IPS-15b (cell line): ENCODE measurements around the gene ROCK2.
"Not testable (repeated sequence)": the region's sequence is repeated elsewhere in the genome, so short reads cannot be mapped to it uniquely, and the experiment has no call there.

ENCODE experiments used
- H3K27me3 ChIP-seq: one replicate; pipeline ENCODE4 v1.6.1; 2013; ENCODE audit warnings: low read length; ENCODE audit not compliant: control insufficient read depth, insufficient read depth
- H3K36me3 ChIP-seq: one replicate; pipeline ENCODE4 v1.6.1; 2013; ENCODE audit warnings: low read length; ENCODE audit not compliant: control insufficient read depth, insufficient read depth
- H3K4me1 ChIP-seq: one replicate; pipeline ENCODE4 v1.6.1; 2013; ENCODE audit warnings: mild to moderate bottlenecking, low read length; ENCODE audit not compliant: control insufficient read depth, insufficient read depth
- H3K4me3 ChIP-seq: one replicate; pipeline ENCODE4 v1.5.1; 2013; ENCODE audit warnings: low read depth, low read length
- H3K9ac ChIP-seq: one replicate; pipeline ENCODE4 v1.6.1; 2013; ENCODE audit warnings: low read depth, mild to moderate bottlenecking, low read length
- H3K9me3 ChIP-seq: one replicate; pipeline ENCODE4 v1.6.1; 2013; ENCODE audit warnings: mild to moderate bottlenecking, low read length; ENCODE audit not compliant: control insufficient read depth, insufficient read depth

ROCK2 gene

GRCh38 chr2:11256166-11256565, 88.3 kb downstream of the ROCK2 start:
- Histone ChIP-seq H3K9ac (no peak overlapping the region), H3K36me3 (no peaks in the 10 kb centered on the region), H3K27me3 (no peaks in the 10 kb centered on the region)

GRCh38 chr2:11254100-11254536, 90.3 kb downstream of the ROCK2 start:
- H3K36me3 ChIP-seq, result no peaks in the 10 kb centered on the region
- no peaks in the 10 kb centered on the region for H3K9me3 ChIP-seq
- H3K4me3 ChIP-seq, result no peak overlapping the region
- H3K9ac ChIP-seq, result no peak overlapping the region
- no peaks in the 10 kb centered on the region for H3K27me3 ChIP-seq
- no peaks in the 10 kb centered on the region for H3K4me1 ChIP-seq

More at GRCh38 chr2:11256166-11256565, 88.3 kb downstream of the ROCK2 start:
- Histone ChIP-seq H3K4me3 (no peak overlapping the region), H3K9me3 (no peaks in the 10 kb centered on the region), H3K4me1 (no peaks in the 10 kb centered on the region)

- H3K9ac ChIP-seq, H3K27me3 ChIP-seq, H3K4me1 ChIP-seq, H3K36me3 ChIP-seq, H3K9me3 ChIP-seq, H3K4me3 ChIP-seq: not testable (repeated sequence)
Observed at GRCh38 chr2:11252458-11252857, 92.0 kb downstream of the ROCK2 start.

GRCh38 chr2:11250400-11251196, 93.8 kb downstream of the ROCK2 start:
- H3K4me1 ChIP-seq, result no peaks in the 10 kb centered on the region
- H3K36me3 ChIP-seq, result no peaks in the 10 kb centered on the region
- H3K9ac ChIP-seq, result no peak overlapping the region
- no peaks in the 10 kb centered on the region for H3K9me3 ChIP-seq
- no peaks in the 10 kb centered on the region for H3K27me3 ChIP-seq
- no peak overlapping the region for H3K4me3 ChIP-seq

- Histone ChIP-seq H3K4me1 (no peaks in the 10 kb centered on the region), H3K4me3 (no peak overlapping the region), H3K27me3 (no peaks in the 10 kb centered on the region), H3K9me3 (no peaks in the 10 kb centered on the region), H3K9ac (no peak overlapping the region), H3K36me3 (no peaks in the 10 kb centered on the region)
Observed at GRCh38 chr2:11245322-11245721, 99.1 kb downstream of the ROCK2 start.

- Histone ChIP-seq H3K9ac (no peak overlapping the region), H3K27me3 (no peaks in the 10 kb centered on the region), H3K4me1 (no peaks in the 10 kb centered on the region), H3K4me3 (no peak overlapping the region), H3K36me3 (no peaks in the 10 kb centered on the region), H3K9me3 (no peaks in the 10 kb centered on the region)
Observed at GRCh38 chr2:11244091-11244826, 100.2 kb downstream of the ROCK2 start.

GRCh38 chr2:11243512-11243911, 100.9 kb downstream of the ROCK2 start:
- H3K4me1 ChIP-seq, result no peaks in the 10 kb centered on the region
- no peaks in the 10 kb centered on the region for H3K9me3 ChIP-seq
- no peak overlapping the region for H3K4me3 ChIP-seq
- no peaks in the 10 kb centered on the region for H3K27me3 ChIP-seq
- no peak overlapping the region for H3K9ac ChIP-seq
- H3K36me3 ChIP-seq, result no peaks in the 10 kb centered on the region

- Histone ChIP-seq H3K36me3 (no peaks in the 10 kb centered on the region), H3K27me3 (no peaks in the 10 kb centered on the region), H3K9ac (no peak overlapping the region)
Observed at GRCh38 chr2:11242542-11243174, 101.8 kb downstream of the ROCK2 start.

GRCh38 chr2:11241412-11242203, 102.8 kb downstream of the ROCK2 start:
- Histone ChIP-seq H3K4me1 (no peaks in the 10 kb centered on the region), H3K4me3 (no peak overlapping the region), H3K9ac (no peak overlapping the region), H3K36me3 (no peaks in the 10 kb centered on the region), H3K27me3 (no peaks in the 10 kb centered on the region), H3K9me3 (no peaks in the 10 kb centered on the region)

More at GRCh38 chr2:11242542-11243174, 101.8 kb downstream of the ROCK2 start:
- H3K4me1 ChIP-seq, result no peaks in the 10 kb centered on the region
- no peak overlapping the region for H3K4me3 ChIP-seq
- H3K9me3 ChIP-seq, result no peaks in the 10 kb centered on the region

GRCh38 chr2:11239666-11240462, 104.6 kb downstream of the ROCK2 start:
- no peaks in the 10 kb centered on the region for H3K27me3 ChIP-seq
- H3K36me3 ChIP-seq, result no peaks in the 10 kb centered on the region
- H3K9ac ChIP-seq, result no peak overlapping the region
- H3K4me1 ChIP-seq, result no peaks in the 10 kb centered on the region
- no peak overlapping the region for H3K4me3 ChIP-seq
- no peaks in the 10 kb centered on the region for H3K9me3 ChIP-seq

- no peaks in the 10 kb centered on the region for H3K27me3 ChIP-seq
- no peaks in the 10 kb centered on the region for H3K9me3 ChIP-seq
- no peak overlapping the region for H3K9ac ChIP-seq
- H3K36me3 ChIP-seq, result no peaks in the 10 kb centered on the region
- H3K4me3 ChIP-seq, result no peak overlapping the region
- H3K4me1 ChIP-seq, result no peaks in the 10 kb centered on the region
Observed at GRCh38 chr2:11239147-11239546, 105.3 kb downstream of the ROCK2 start.
